Activated T-helper 17 cell treated with anti-CD3 and anti-CD28 coated beads, Interleukin-2, amount 50 U/mL, for 72 hours (primary cell): ENCODE measurements around the gene SEPHS1. TPM values are rescaled to one million over a fixed set of nuclear protein-coding genes. Genes with fewer than 3 reads are reported as not detected.
"Not testable (repeated sequence)": the region's sequence is repeated elsewhere in the genome, so short reads cannot be mapped to it uniquely, and the experiment has no call there.

ENCODE experiments used
- ATAC-seq: fragments of 150-1000 bp; cut with Tn5 transposase; replicated peaks from 2 replicates; pipeline ENCODE4 v1.10.0; 2021; ENCODE audit warnings: mild to moderate bottlenecking, moderate library complexity
- H3K27ac Mint-ChIP-seq: one replicate; pipeline ENCODE4 v1.8.0; 2022; ENCODE audit warnings: mixed read lengths
- H3K27me3 Mint-ChIP-seq: one replicate; pipeline ENCODE4 v1.8.0; 2022; ENCODE audit warnings: mixed read lengths
- H3K36me3 Mint-ChIP-seq: one replicate; pipeline ENCODE4 v1.8.0; 2022; ENCODE audit warnings: low read depth, mild to moderate bottlenecking, mixed read lengths
- H3K4me1 Mint-ChIP-seq: one replicate; pipeline ENCODE4 v1.8.0; 2022; ENCODE audit warnings: mixed read lengths
- H3K4me3 Mint-ChIP-seq: one replicate; pipeline ENCODE4 v1.8.0; 2022; ENCODE audit warnings: mild to moderate bottlenecking, mixed read lengths
- H3K9me3 Mint-ChIP-seq: one replicate; pipeline ENCODE4 v1.8.0; 2022; ENCODE audit warnings: mixed read lengths
- total RNA-seq, 2 donors: library from RNA; stranded (reverse); gene quantifications; one replicate each; pipeline ENCODE4 v1.2.3, GENCODE V29; 2022

Gene SEPHS1
- total RNA-seq, 2 donors from 2014 or later = 40.4 to 73.7 TPM

DNA sequence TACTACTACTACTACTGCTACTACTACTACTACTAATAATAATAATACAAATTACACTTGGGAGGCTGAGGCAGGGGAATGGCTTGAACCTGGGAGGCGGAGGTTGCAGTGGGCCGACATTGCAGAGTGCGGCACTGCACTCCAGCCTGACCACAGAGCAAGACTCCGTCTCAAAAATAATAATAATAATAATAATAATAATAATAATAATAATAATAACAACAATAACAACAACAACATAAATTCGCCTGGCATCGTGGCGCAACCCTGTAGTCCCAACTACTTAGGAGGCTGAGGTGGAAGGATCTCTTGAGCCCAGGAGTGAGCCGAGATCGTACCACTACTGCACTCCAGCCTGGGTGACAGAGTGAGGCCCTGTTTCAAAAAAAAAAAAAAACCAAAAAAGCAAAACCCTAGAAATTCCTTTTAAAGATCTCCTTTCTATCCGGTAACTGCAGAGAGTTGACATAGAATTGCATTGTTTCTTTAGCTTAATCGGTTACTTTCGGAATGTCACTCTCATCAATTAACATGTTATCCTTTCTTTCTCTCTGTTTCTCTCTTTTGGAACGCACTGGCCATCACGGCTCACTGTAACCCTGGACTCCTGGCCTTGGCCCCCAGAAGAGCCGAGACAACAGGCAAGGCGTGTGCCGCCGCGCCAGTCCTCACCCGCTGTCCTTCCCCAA is 49.2 kb downstream of the SEPHS1 start:
- peaks cover 5% of the 10 kb centered on the region for H3K4me1 Mint-ChIP-seq
- H3K27me3 Mint-ChIP-seq = no peaks in the 10 kb centered on the region
- H3K27ac Mint-ChIP-seq = no peak overlapping the region
- peak overlapping the region; percentile 84 for H3K4me3 Mint-ChIP-seq
- H3K9me3 Mint-ChIP-seq = no peaks in the 10 kb centered on the region
- peaks cover 16% of the 10 kb centered on the region for H3K36me3 Mint-ChIP-seq
- ATAC-seq = no peak

DNA sequence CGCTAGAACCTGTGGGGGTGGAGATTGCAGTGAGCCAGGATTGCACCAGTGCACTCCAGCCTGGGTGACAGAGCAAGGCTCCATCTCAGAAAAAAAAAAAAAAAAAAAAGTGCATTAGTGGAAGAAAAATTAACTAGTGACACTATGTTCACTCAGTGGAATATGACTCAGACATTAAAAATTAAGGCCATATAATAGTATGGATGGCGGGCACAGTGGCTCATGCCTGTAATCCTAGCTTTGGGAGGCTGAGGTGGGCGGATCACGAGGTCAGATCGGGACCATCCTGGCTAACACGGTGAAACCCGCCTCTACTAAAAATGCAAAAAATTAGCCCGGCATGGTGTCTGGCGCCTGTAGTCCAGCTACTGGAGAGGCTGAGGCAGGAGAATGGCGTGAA is 51.6 kb downstream of the SEPHS1 start:
- Mint-ChIP-seq H3K27ac (no peak overlapping the region), H3K27me3 (no peaks in the 10 kb centered on the region), H3K4me3 (no peak overlapping the region), H3K4me1 (peaks cover 5% of the 10 kb centered on the region), H3K36me3 (peaks cover 17% of the 10 kb centered on the region), H3K9me3 (no peaks in the 10 kb centered on the region)
- ATAC-seq = no peak

DNA sequence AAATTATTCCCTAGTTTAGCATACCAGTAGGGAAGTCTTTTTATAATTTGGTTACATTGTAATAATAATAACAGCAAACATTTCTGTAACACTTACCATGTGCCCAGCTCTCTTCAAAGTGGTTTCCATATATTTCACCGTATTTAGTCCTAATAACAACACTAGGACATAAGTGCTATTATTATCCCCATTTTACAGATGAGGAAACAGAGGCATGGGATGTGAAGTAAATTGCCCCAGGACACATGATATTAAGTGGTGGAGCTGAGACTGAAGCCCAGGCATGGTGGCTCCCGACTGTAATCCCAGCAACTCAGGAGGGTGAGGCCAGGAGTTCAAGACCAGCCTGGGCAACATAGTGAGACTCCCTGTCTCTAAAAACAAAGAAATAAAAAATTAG is 53.3 kb downstream of the SEPHS1 start:
- no peaks in the 10 kb centered on the region for H3K9me3 Mint-ChIP-seq
- no peak for ATAC-seq
- no peak overlapping the region for H3K27ac Mint-ChIP-seq
- no peak overlapping the region for H3K4me3 Mint-ChIP-seq
- H3K36me3 Mint-ChIP-seq = peaks cover 17% of the 10 kb centered on the region
- no peaks in the 10 kb centered on the region for H3K27me3 Mint-ChIP-seq
- peaks cover 5% of the 10 kb centered on the region for H3K4me1 Mint-ChIP-seq

DNA sequence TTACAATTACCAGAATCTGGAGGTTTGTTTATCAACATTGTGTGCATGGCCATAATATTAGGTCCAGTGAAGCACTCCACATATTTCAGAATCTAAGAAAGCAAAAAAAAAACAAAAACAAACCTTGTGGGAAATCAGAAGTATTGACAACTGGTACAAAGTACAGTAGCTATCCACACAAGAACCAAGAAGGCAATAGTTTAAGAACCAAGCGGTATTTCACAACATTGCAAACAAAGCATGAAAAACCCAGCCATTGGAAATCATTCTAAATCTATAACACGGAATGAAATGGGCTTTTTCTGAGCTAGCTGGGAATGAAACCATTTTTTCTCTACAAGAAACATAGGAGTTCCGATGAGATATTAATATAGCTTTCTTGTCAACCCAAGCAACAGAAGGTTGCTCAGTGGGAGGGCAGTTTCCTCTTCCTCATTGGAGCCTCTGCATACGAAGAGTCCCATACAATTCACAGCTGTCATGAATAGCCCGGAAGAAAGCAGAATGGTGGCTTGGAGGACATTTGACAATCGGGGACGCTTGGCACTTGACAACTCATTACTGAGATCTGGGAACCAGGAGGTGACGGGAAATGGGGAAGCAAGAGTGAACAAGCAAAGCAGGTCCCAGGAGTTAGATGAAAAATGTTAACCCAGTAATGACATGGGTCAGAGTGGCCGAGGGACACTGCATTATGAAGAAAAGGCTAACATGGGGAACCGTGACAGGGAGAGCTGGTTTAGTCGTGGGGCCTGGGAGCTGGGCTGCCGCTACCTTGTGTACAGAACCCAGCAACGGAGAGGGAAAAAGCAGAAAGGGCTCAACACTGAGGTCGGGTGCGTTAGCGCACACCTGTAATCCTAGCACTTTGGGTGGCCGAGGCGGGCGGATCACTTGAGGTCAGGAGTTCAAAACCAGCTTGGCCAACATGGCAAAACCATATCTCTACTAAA is 56.0 kb downstream of the SEPHS1 start:
- Mint-ChIP-seq H3K4me1 (peaks cover 9% of the 10 kb centered on the region), H3K4me3 (no peak overlapping the region), H3K27me3 (no peaks in the 10 kb centered on the region), H3K36me3 (peaks cover 26% of the 10 kb centered on the region), H3K9me3 (no peaks in the 10 kb centered on the region), H3K27ac (no peak overlapping the region)
- no peak for ATAC-seq

DNA sequence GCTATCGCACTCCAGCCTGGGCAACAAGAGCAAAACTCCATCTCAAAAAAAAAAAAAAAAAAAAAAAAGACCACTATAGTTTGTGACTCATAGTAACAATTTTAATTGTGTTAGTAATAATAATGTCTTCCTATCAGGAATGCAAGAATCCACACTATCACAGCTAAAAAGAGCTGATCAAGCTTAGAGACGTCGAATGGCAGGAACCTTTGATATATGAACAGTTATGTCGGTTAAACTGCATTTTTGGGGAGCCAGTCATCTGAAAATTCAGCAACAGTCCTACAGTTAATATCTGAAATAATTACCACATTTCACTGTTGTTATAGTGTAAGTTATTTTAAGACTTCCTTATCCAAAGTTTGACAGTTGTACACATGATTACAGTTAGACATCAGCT is 57.0 kb downstream of the SEPHS1 start:
- Mint-ChIP-seq H3K27me3 (no peaks in the 10 kb centered on the region), H3K27ac (no peak overlapping the region), H3K4me1 (peaks cover 9% of the 10 kb centered on the region), H3K4me3 (no peak overlapping the region), H3K36me3 (peaks cover 30% of the 10 kb centered on the region), H3K9me3 (no peaks in the 10 kb centered on the region)
- ATAC-seq = no peak

DNA sequence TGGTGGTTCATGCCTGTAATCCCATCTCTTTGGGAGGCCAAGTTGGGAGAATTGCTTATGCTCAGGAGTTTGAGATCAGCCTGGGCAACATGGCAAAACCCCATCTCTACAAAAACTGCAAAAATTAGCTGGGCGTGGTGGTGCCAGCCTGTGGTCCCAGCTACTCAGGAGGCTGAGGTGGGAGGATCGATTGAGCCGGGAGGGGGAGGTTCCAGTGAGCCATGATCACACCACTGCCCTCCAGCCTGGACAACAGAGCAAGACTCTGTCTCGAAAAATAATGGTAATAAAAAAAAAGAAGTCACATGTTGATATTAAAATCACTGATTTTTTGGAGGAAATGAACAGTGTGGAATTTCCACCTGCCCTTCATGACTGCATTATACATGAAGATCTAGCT is 64.0 kb downstream of the SEPHS1 start:
- no peaks in the 10 kb centered on the region for H3K9me3 Mint-ChIP-seq

DNA sequence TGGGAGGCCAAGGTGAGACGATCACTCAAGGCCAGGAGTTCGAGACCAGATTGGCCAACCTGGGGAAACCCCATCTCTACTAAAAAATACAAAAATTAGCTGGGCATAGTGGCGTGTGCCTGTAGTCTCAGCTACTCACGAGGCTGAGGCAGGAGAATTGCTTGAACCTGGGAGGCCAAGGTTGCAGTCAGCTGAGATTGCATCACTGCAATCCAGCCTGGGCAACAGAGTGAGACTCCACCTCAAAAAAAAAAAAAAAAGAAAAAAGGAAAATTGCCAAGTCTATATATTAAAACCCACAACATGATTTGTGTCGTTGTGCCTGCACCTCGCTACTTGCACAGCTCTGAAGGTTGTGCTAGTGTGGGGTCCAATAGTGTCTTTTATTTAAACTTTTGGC is 65.7 kb downstream of the SEPHS1 start:
- not testable (repeated sequence) for ATAC-seq, H3K4me3 Mint-ChIP-seq, H3K27me3 Mint-ChIP-seq, H3K4me1 Mint-ChIP-seq, H3K9me3 Mint-ChIP-seq, H3K27ac Mint-ChIP-seq
- peaks cover 19% of the 10 kb centered on the region for H3K36me3 Mint-ChIP-seq

More for the DNA sequence above, 64.0 kb downstream of the SEPHS1 start:
- H3K36me3 Mint-ChIP-seq = peaks cover 25% of the 10 kb centered on the region
- ATAC-seq = no peak
- H3K27me3 Mint-ChIP-seq = no peaks in the 10 kb centered on the region
- H3K4me3 Mint-ChIP-seq = no peak overlapping the region
- H3K4me1 Mint-ChIP-seq = peaks cover 8% of the 10 kb centered on the region
- no peak overlapping the region for H3K27ac Mint-ChIP-seq

DNA sequence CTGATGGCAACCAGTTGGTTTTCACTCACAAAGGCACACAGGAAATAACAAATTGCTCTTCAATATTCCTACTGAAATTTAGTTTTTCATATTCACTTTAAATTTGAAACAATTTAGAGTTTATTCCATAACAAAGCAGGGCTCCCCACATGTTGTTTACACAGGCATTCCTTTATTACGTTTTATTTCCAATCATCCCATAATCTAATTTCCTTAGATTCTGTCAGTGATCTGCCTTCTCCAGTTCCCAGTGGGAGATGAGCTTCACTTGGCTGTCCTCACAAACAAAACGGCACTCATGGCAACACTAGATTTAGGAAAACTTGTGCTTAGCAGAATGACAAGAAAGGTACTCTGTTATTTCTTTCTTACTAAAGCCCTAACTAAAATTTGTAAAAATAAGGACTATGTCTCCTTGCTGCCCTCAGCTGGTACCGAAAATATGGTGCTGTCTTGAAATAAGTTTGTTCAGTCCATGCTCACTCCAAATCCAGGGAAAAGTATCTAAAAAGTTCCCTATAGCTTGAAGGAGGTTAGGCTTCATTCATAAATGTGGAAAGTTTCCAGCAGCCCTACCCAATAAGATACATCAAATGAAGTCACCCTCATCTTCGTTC is 71.2 kb downstream of the SEPHS1 start:
- Mint-ChIP-seq H3K4me1 (no peaks in the 10 kb centered on the region), H3K36me3 (peaks cover 12% of the 10 kb centered on the region), H3K27ac (no peak overlapping the region), H3K9me3 (no peaks in the 10 kb centered on the region), H3K4me3 (no peak overlapping the region), H3K27me3 (no peaks in the 10 kb centered on the region)
- ATAC-seq = no peak

DNA sequence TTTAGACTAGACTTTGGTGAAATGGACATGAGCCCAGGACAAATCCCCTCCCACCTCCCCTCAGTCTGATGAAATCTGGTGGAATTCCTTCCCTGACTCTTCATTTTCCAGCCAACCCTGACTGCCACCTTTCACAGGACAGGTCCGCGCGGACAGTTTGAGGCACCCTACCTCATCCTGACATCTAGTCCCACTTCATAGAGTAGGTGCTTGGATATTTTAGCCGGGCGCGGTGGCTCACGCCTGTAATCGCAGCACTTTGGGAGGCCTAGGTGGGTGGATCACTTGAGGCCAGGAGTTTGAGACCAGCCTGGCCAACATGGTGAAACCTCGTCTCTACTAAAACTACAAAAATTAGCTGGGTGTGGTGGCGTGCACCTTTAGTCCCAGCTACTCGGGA is 71.9 kb downstream of the SEPHS1 start:
- H3K27me3 Mint-ChIP-seq, H3K36me3 Mint-ChIP-seq, H3K4me3 Mint-ChIP-seq, H3K27ac Mint-ChIP-seq, H3K9me3 Mint-ChIP-seq, H3K4me1 Mint-ChIP-seq, ATAC-seq: not testable (repeated sequence)

DNA sequence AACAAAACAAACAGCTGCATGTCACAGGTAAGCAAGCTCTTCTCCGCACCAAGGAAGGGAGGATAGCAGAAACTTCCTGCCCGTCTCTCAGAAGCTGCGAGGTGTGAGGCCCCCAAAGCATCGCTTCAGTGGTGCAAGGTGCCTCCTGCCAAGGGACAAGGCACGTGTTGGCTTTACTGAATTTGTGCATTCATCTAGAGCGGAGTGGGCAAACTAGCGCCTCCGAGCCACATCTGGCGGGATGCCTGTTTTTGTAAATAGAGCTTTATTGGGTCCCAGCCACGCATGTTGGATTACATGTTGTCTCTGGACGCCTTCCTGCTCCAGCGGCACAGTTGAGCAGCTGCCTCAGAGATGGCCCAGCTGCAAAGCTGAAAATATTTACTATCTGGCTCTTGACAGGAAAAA is 75.9 kb downstream of the SEPHS1 start:
- no peaks in the 10 kb centered on the region for H3K4me1 Mint-ChIP-seq
- no peak for ATAC-seq
- no peaks in the 10 kb centered on the region for H3K27me3 Mint-ChIP-seq
- no peaks in the 10 kb centered on the region for H3K9me3 Mint-ChIP-seq
- H3K4me3 Mint-ChIP-seq = no peak overlapping the region
- no peak overlapping the region for H3K27ac Mint-ChIP-seq
- no peaks in the 10 kb centered on the region for H3K36me3 Mint-ChIP-seq

DNA sequence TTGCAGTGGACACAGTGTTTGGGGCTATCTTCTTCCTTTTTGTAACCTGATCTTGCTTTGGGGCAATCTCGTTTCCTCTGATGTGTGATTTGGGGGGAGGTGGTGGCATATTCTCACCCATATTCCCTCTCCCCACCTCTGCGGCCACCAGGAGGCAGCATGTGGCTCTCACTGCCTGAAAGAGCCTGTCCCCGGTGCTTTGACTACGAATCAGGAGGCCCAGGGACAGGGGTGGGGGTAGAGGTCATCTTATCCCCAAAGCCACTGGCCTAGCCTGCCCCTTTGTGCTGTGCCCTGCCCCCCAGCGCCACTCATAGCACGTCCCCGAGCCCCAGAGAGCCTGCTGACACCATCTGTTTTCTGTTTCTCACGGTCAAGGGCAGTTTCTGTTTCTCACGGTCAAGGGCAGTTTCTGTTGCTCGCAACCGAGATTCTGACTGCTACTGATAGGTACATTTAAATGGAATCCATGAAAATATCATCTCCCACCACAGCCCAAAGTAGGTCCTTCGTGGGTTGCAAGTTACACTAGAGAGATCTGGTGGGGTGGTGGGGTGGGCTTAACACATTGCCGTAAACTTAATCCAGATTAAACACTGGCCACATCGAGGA is 76.4 kb downstream of the SEPHS1 start:
- ATAC-seq = peak; percentile 81
- Mint-ChIP-seq H3K27me3 (no peaks in the 10 kb centered on the region), H3K27ac (no peak overlapping the region), H3K9me3 (no peaks in the 10 kb centered on the region), H3K4me3 (no peak overlapping the region), H3K36me3 (no peaks in the 10 kb centered on the region), H3K4me1 (no peaks in the 10 kb centered on the region)

DNA sequence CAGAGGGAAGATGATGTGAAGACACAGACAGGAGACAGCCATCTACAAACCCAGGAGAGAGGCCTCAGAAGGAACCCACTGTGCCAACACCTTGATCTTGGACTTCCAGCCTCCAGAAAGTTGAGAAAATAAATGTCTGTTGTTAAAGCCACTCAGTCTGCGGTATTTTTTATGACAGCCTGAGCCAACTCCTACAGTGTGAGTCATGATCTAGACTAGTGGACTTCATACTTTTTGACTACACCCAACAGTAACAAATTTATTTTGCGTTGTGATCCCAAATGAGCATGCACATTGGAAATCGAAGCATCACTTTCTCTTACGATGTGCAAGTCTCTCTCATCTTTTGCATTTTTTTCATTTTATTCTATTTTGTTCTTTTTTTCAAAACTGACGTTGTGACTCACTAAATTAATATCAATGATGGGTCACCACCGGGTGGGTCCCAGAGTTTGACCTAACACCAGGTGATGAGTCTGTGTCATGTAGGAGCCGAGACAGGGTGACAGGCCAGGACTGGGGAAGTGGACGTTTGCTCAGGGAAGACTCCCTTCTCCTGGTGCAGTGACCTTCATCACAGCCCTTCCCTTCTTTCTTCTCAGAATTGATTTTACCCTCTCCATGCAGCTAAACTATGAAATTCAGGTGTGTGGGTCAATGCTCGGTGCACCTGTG is 77.1 kb downstream of the SEPHS1 start:
- Mint-ChIP-seq H3K27ac (no peak overlapping the region), H3K4me3 (no peak overlapping the region), H3K9me3 (no peaks in the 10 kb centered on the region), H3K4me1 (no peaks in the 10 kb centered on the region), H3K36me3 (no peaks in the 10 kb centered on the region), H3K27me3 (peaks cover 2% of the 10 kb centered on the region)
- no peak for ATAC-seq

DNA sequence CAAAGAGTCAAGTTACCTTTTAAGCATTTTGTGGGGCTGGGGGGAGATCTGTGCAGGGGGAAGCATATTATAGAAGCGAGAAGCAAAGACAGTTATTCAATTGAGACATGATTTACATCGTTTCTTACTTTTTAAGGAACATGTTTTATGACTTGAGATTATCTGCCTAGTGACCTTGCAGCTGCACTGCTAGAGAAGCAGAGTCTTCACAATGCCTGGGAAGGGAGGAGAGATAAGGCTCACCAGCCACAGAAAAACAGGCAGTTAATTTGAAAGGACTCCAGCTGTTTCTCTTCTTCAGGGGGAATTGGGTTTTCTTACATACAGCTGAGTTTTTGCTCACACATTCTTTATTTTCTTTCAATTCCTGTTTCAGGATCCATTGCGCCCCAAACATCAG is 79.3 kb downstream of the SEPHS1 start:
- H3K36me3 Mint-ChIP-seq = no peaks in the 10 kb centered on the region
- no peak overlapping the region for H3K4me3 Mint-ChIP-seq
- no peak overlapping the region for H3K27ac Mint-ChIP-seq
- H3K4me1 Mint-ChIP-seq = no peaks in the 10 kb centered on the region
- ATAC-seq = no peak
- peaks cover 11% of the 10 kb centered on the region for H3K27me3 Mint-ChIP-seq
- no peaks in the 10 kb centered on the region for H3K9me3 Mint-ChIP-seq

DNA sequence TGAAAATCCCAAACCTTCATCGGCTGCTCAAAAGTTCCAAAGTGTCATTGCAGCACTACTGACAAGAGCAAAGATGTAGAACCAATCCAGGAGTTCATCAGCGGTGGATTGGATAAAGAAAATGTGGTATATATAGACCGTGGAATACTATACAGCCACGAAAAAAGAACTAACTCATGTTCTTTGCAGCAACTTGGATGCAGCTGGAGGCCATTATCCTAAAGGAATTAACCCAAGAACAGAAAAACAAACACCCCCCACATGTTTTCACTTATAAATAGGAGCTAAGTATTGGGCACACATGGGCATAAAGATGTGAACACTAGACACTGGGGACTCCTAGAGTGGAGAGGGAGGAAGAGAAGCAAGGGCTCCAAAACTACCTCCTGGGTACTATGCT is 79.8 kb downstream of the SEPHS1 start:
- Mint-ChIP-seq H3K4me1 (no peaks in the 10 kb centered on the region), H3K9me3 (no peaks in the 10 kb centered on the region), H3K27me3 (peaks cover 17% of the 10 kb centered on the region), H3K36me3 (no peaks in the 10 kb centered on the region), H3K27ac (no peak overlapping the region), H3K4me3 (no peak overlapping the region)
- ATAC-seq = no peak
